ENCODE data around the gene SYTL3.
"Not testable (repeated sequence)": the region's sequence is repeated elsewhere in the genome, so short reads cannot be mapped to it uniquely, and the experiment has no call there.

Gene SYTL3

DNA sequence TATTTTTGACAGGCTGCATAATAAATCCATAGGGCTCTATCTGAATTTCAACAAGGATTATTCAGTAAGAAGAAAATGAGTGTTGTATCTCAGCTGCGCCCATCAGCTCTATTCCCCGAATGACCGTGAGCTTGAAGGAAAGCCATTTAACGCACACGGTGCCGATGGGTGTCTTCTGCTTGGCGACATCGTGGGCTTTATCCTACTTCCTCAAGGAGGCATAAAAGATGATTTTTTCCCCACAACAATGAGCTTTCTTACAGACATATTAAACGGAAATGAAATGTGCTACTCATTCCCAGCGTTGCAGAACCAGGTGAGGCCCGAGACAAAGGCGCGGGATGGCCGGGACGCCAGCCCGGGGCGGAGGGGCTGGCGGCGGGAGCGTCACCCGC is 6.0 kb upstream of the SYTL3 start:
- H3K27me3 Mint-ChIP-seq = no peaks in the 10 kb centered on the region
- ATAC-seq (replicated peaks) (no peak), DNase-seq (no peak)
- H3K27ac Mint-ChIP-seq = peak overlapping the region; percentile 96
- peak overlapping the region; percentile 93 to 95 for H3K4me3 Mint-ChIP-seq
- H3K9me3 Mint-ChIP-seq = no peaks in the 10 kb centered on the region
- H3K36me3 Mint-ChIP-seq = peaks cover 11 to 21% of the 10 kb centered on the region in 2 donors
- peaks cover 31 to 51% of the 10 kb centered on the region in 2 donors for H3K4me1 Mint-ChIP-seq

DNA sequence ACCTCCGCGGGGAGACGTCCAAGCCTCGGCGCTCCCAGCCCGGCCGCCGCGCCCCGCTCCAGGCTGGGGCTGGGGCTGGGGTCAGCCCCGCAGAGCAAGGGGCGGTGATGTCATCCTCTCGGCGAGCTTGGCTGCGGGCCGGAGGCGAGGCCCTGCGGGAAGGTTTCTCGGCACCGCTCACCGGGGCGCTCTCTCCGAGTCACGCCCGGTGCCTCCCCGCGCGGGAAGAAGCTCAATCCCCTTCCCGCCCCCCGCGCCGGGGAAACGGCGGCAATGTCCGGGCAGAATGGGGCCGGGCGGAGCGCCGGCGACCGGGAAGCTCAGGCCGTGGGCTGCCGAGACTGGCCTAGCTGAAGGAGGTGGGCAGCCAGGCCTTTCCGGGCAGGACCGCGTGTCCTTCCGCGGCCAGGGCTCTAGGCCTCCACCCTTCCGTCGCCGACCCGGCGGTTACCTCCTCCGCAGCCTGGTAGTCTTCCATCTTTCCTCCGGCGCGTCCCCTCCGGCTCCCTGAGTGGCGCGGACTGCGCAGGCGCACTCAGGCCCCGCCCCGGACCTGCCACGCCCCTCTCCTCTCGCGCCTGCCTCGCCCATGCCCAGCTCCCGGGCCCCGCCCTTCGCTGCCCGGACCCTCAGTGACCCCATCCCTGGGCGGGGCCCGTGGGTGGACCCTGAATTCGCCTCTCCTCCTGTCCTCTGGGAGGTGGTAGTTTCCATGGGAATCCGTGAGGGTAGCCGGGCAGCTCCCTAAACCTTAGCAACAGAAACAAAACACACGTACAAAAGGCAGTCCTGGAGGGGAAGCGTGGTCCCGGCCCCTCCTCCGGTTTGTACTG is 5.4 kb upstream of the SYTL3 start, which contains the start of gene DYNLT1:
TSS of gene DYNLT1 (minus strand) at position 513 of the 833 bp plus-strand sequence. CDS start at position 478, 35 bp downstream.
- peaks cover 11 to 19% of the 10 kb centered on the region in 2 donors for H3K36me3 Mint-ChIP-seq
- no peaks in the 10 kb centered on the region for H3K27me3 Mint-ChIP-seq
- peak within 1 kb of the TSS; percentile 93 to 95 for H3K4me3 Mint-ChIP-seq
- DNase-seq = peak; percentile 91
- H3K27ac Mint-ChIP-seq = peak within 1 kb of the TSS; percentile 96
- ATAC-seq (replicated peaks) = peak; percentile 49 to 66
- H3K9me3 Mint-ChIP-seq = no peaks in the 10 kb centered on the region
- H3K4me1 Mint-ChIP-seq = peaks cover 34 to 55% of the 10 kb centered on the region in 2 donors

DNA sequence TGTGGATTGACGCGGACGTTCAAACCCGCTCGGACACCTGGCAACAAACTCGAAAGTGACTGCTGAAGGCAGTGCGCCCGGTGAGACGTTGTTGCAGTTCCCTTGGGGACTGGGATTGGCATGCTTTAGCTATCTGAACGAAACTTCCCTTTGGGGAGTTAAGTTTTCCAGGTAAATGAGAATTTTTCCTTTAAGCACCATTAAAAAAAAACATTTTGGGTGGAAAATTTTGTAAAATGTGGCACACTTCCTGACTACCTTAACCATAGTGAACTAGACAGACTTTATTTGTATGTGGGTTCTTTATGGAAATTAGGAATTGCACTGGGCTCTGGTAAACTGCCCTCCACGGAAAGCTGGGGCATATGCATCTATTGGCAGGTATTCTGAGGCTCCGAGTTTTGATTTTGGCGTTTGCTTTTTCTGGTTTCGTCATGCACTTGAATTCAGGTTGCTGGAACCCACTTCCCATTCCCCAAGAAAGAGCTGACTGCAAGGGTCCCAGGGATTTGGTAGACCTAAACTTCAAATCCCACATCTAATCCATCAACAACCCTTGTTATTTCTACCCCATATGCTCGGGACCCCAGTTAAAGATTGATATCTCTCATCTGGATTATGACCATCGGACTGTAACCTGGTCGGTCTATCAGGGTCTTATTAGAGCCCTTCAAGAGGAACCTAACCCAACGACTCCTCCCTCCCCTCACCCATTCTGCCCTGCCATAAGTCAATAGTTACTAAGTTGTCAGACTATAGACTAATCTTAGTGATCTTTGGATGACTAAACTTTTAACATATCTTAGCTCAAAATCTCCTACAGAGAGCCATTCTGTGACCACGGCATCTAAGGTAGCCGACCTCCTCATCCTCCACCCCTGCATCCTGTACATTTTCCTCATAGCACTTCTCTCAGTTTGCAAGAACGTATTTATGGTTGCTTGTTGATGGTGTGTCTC is 4.5 kb upstream of the SYTL3 start:
- Mint-ChIP-seq H3K9me3 (no peaks in the 10 kb centered on the region), H3K4me1 (peaks cover 35 to 55% of the 10 kb centered on the region in 2 donors), H3K27me3 (no peaks in the 10 kb centered on the region), H3K4me3 (peak overlapping the region; percentile 88 to 95), H3K27ac (peak overlapping the region; percentile 92), H3K36me3 (peaks cover 7 to 13% of the 10 kb centered on the region in 2 donors)
- DNase-seq (no peak), ATAC-seq (replicated peaks) (no peak)

DNA sequence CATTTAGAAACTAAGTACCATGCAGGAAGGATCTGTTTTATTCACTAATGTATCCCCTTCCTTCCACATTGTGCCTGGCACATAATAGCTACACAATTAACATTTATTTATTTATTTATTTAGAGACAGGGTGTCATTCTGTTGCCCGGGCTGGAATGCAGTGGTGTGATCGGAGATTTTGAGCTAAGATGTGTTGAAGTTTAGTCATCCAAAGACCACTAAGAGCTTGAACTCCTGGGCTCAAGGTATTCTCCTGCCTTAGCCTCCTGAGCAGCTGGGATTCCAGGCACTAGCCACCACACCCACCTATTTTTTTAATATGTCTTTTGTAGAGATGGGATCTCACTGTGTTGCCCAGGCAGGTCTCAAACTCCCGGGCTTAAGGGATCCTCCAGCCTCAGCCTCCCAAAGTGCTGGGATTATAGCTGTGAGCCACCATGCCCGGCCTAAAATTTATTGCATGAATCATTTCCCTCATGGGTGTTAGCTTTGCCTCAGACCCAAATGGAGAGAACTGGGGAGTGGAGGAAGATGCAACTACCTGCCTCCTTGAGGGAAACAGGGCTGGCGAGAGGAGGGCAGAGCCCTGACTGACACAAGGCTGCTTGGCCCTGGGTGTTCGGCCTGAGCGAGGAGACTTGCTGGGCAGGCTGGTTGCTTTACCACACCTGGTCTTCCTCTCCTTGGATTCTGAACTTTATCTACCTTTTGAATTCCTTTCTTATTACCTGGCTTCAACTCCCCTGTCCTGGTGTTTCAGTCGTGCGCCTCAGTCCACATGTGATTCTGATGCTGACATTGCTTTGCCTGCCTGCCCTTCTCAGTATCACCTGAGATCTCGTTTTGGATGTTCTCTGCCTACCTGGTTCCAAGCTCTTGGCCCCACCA is 3.6 kb upstream of the SYTL3 start:
- Mint-ChIP-seq H3K27ac (no peak overlapping the region), H3K36me3 (peaks cover 3 to 8% of the 10 kb centered on the region in 2 donors), H3K4me1 (peaks cover 30 to 50% of the 10 kb centered on the region in 2 donors), H3K4me3 (peak overlapping the region; percentile 88 to 95), H3K9me3 (no peaks in the 10 kb centered on the region), H3K27me3 (no peaks in the 10 kb centered on the region)
- ATAC-seq (replicated peaks) (no peak), DNase-seq (no peak)

DNA sequence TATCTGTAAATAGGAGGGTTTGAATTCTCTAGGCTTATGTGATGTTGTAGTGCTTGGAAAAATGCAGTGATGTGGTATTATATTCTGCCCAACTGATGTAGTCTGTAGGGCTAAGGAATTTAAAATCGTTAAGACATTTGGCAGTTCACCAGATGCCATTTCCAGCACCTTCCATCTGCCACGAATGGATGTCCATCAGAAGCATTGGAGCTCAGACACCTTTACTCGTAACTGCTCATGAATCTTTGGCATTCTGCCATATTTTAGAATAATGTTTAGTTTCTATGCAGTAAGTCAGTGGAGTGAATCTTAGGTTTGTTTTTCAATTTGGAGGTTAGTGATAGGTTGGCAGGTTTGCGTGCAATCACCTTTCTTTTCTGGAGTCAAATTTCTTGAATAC is 2.4 kb upstream of the SYTL3 start:
- Mint-ChIP-seq H3K4me1 (peaks cover 29 to 47% of the 10 kb centered on the region in 2 donors), H3K27me3 (no peaks in the 10 kb centered on the region), H3K4me3 (no peak overlapping the region), H3K9me3 (no peaks in the 10 kb centered on the region), H3K36me3 (peaks cover 0 to 5% of the 10 kb centered on the region in 2 donors), H3K27ac (peak overlapping the region; percentile 25)
- ATAC-seq (replicated peaks) (no peak), DNase-seq (no peak)

DNA sequence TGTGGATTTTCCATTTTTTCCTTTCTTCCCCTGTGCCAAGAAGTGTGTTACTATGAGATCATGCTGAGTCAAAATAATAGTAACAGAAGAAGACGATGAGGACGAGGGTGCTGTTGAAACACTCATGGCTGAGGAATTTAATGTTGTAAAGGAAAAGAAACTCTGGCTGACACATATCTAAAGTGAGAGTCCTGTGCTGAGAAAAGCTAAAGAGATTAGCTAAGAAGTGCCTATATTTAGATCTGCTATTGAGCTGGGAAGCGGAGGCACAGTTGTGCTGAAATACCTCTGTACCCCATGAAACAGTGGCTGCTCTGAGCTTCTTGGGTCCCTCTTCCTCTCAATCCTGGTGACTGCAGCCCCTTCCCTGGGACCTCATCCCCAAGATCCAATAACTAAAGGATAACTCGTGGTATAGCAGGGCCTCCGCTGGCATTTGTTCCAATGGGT is 1.1 kb upstream of the SYTL3 start:
- H3K9me3 Mint-ChIP-seq = no peaks in the 10 kb centered on the region
- no peaks in the 10 kb centered on the region for H3K27me3 Mint-ChIP-seq
- H3K4me1 Mint-ChIP-seq = peaks cover 33 to 51% of the 10 kb centered on the region in 2 donors
- peak; percentile 23 to 35 for ATAC-seq (replicated peaks)
- H3K27ac Mint-ChIP-seq = peak overlapping the region; percentile 97
- H3K36me3 Mint-ChIP-seq = peaks cover 0 to 11% of the 10 kb centered on the region in 2 donors
- H3K4me3 Mint-ChIP-seq = peak overlapping the region; percentile 78 to 85
- no peak for DNase-seq

DNA sequence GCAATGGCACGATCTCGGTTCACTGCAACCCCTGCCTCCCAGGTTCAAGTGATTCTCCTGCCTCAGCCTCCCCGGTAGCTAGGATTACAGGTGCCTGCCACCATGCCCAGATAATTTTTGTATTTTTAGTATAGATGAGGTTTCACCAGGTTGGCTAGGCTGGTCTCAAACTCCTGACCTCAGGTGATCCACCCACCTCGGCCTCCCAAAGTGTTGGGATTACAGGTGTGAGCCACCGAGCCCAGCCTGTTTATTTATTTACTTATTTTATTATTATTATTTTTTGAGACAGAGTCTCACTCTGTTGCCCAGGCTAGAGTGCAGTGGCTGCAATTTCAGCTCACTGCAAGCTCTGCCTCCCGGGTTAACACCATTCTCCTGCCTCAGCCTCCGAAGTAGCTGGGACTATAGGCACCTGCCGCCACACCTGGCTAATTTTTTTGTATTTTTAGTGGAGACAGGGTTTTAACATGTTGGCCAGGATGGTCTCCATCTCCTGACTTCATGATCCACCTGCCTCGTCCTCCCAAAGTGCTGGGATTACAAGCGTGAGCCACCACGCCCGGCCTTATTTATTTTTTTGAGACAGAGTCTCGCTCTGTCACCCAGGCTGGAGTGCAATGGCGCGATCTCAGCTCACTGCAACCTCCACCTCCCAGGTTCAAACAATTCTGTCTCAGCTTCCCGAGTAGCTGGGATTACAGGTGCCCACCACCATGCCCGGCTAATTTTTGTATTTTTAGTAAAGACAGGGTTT is 2.3 kb downstream of the SYTL3 start:
- H3K36me3 Mint-ChIP-seq = peaks cover 16 to 37% of the 10 kb centered on the region in 2 donors
- H3K9me3 Mint-ChIP-seq; ATAC-seq (replicated peaks); H3K4me3 Mint-ChIP-seq; DNase-seq: not testable (repeated sequence)
- peaks cover 22 to 25% of the 10 kb centered on the region in 2 donors for H3K27me3 Mint-ChIP-seq
- peak overlapping the region; percentile 92 for H3K27ac Mint-ChIP-seq
- peaks cover 36 to 55% of the 10 kb centered on the region in 2 donors for H3K4me1 Mint-ChIP-seq

DNA sequence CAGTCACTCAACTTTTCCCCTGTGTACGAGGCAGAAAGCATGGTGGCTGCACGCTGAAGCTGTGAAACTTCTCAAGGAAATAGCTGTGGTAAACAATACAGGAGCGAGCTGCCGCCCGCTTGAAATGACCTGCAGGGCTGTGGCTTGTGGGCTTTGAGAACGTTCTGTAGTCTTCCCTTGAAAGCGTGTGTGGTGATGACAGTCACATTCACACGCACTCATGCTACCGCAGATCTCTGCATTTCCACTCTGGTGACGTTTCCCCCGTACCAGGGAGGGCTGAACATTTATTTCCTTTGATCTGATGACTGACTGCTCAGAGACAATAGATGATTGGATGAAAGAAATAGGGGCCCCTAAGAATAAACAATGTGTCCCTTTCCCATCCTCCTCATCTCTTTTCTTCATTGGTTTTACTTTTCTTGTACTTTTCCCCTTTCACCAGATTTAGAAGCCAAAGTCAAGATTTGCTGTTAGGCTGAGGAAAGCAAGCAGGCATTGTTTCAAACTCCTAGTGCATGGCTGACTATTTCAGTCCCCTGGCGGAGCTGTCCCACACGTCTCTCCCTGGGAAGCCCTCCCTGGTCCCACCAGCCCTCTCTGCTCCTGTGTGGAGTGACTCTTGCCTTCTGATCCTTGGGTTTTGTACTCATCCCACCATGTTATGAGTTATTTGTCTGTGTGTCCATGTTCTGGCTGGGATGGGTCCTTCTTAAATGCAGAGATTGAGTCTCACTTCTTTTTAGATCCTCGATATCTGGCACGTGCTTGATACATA is 3.9 kb downstream of the SYTL3 start:
- Mint-ChIP-seq H3K27ac (peak overlapping the region; percentile 92), H3K4me1 (peaks cover 32 to 51% of the 10 kb centered on the region in 2 donors), H3K27me3 (peaks cover 22 to 25% of the 10 kb centered on the region in 2 donors), H3K9me3 (no peaks in the 10 kb centered on the region), H3K4me3 (peak overlapping the region; percentile 61 to 62), H3K36me3 (peaks cover 16 to 37% of the 10 kb centered on the region in 2 donors)
- DNase-seq (peak; percentile 84), ATAC-seq (replicated peaks) (peak; percentile 53 to 69)

DNA sequence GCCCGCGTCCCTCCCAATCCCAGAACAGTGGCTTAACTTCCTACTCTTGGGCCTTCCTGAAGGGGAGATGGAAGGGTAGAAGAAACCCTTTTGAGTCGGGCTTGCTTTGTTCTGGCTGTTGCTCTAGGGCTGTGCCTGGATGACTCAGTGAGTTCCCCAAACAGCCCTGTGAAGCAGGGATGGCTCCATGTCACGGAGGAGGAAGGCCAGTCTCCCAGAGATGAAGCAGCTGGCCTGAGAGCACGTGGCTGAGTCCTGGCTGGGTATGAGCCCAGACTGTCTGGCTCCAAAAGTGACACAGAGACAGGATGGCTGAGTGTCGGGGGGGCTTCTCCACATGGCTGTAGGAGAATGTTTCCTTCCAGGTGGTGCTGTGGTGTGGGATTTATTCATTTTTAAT is 4.6 kb downstream of the SYTL3 start:
- Mint-ChIP-seq H3K27me3 (peaks cover 22 to 25% of the 10 kb centered on the region in 2 donors), H3K27ac (peak overlapping the region; percentile 92), H3K4me1 (peaks cover 25 to 46% of the 10 kb centered on the region in 2 donors), H3K4me3 (no peak overlapping the region), H3K9me3 (no peaks in the 10 kb centered on the region), H3K36me3 (peaks cover 16 to 44% of the 10 kb centered on the region in 2 donors)
- DNase-seq (no peak), ATAC-seq (replicated peaks) (no peak)

DNA sequence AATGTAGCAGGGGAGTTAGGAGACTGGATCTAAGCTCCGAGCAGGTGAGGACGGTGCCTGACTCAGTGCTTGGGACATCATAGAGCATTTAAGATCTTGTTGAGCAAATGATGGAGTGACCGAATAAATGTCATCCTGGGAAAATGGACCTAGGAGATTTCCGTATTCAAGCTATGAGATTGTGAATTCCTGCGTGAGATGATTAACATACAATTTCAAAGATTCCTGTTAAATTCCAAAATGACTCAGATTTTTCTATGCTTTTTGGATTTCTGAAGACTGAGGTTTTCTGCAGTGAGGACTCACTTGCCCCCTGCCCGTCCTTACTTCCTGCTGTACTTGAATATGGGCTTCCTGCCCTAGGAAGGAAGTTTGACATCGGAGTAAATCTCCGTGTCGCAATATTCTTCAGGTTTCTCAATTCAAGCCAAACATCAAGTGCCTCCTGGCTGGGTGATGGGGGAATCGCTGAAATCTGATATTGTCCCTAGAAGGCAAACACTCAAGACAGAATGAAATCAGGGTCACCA is 5.2 kb downstream of the SYTL3 start:
- ATAC-seq (replicated peaks) (no peak), DNase-seq (no peak)
- H3K36me3 Mint-ChIP-seq = peaks cover 16 to 44% of the 10 kb centered on the region in 2 donors

DNA sequence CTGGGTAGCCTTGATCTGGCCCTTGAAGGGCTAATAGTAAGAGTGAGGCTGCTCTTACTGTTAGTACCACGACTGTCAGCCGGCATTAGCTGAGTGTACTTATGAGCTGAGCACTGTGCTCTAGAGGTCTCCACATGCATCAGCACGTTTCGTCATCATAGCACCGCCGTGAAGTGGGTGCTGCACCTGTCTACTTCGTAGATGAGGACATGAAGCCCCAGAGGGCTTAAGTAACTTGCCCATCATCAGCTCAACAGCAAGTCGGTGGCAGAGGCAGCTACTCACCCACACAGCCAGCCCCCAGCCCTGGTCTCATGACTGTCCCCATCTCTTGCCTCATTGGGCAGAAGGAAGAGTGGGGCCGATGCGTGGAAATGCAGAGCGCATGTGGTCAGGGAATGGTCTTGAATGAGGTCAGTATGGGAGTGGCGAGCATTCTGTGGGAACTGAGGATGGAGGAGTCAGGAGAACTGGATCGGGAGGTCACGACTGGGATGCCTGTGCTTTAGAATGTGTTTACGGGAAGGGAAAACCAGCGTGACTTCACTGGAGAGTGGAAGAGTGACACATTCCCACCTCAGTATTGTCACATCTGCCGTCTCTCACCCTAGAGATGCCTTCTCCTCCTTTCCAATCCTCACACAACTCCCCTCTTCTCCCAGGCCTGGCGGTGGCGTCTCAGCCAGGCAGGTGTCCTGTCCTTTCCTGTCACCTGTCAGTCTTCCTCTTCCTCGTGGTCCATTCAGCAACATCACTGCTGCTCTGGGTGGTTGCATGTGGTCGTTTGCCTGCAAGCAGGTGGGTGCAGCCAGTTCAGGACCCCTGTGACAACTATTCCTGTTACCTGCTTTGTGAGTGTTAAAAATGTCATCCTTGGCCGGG is 6.0 kb downstream of the SYTL3 start:
- no peak overlapping the region for H3K4me3 Mint-ChIP-seq
- H3K27me3 Mint-ChIP-seq = peaks cover 22 to 25% of the 10 kb centered on the region in 2 donors
- ATAC-seq (replicated peaks) = no peak
- no peak for DNase-seq
- no peak overlapping the region for H3K27ac Mint-ChIP-seq
- H3K9me3 Mint-ChIP-seq = no peaks in the 10 kb centered on the region
- peaks cover 25 to 51% of the 10 kb centered on the region in 2 donors for H3K4me1 Mint-ChIP-seq
- H3K36me3 Mint-ChIP-seq = peaks cover 16 to 44% of the 10 kb centered on the region in 2 donors

More for the DNA sequence above, 5.2 kb downstream of the SYTL3 start:
- Mint-ChIP-seq H3K9me3 (no peaks in the 10 kb centered on the region), H3K4me1 (peaks cover 20 to 46% of the 10 kb centered on the region in 2 donors), H3K27me3 (peaks cover 22 to 25% of the 10 kb centered on the region in 2 donors), H3K27ac (peak overlapping the region; percentile 92), H3K4me3 (no peak overlapping the region)
